GM23338 (cell line): ENCODE measurements around the gene HDAC3. TPM values are rescaled to one million over a fixed set of nuclear protein-coding genes. Genes with fewer than 3 reads are reported as not detected.
A peak's percentile ranks its signal among the peaks of the same experiment; 100 is the strongest.

Source experiments
- ATAC-seq: fragments of 200-7000 bp; cut with Tn5 transposase; 3 replicates; pipeline ENCODE4 v1.9.1; 2020
- DNase-seq: peaks from one replicate; pipeline ENCODE4 v3.0.0-alpha.2; 2015; ENCODE audit warnings: low spot score
- H2AFZ ChIP-seq: fragments of 200-600 bp; sonication (generic); 2 replicates; pipeline ENCODE4 v1.8.0; 2016; ENCODE audit warnings: antibody characterized with exemption, mild to moderate bottlenecking, moderate library complexity
- H3F3A ChIP-seq: fragments of 200-600 bp; sonication (generic); replicated peaks from 2 replicates; pipeline ENCODE4 v1.8.0; 2017; ENCODE audit warnings: antibody characterized with exemption, mixed run types, low read depth
- H3K27ac ChIP-seq: fragments of 200-600 bp; sonication (generic); 2 replicates; pipeline ENCODE4 v1.6.1; 2016; ENCODE audit warnings: low read depth
- H3K27me3 ChIP-seq: fragments of 200-600 bp; sonication (generic); 2 replicates; pipeline ENCODE4 v1.8.0; 2016; ENCODE audit warnings: mild to moderate bottlenecking, mixed run types, moderate library complexity; ENCODE audit not compliant: insufficient read depth
- H3K36me3 ChIP-seq: fragments of 200-600 bp; sonication (generic); 2 replicates; pipeline ENCODE4 v1.8.0; 2016; ENCODE audit warnings: mild to moderate bottlenecking; ENCODE audit not compliant: insufficient read depth
- H3K4me1 ChIP-seq: fragments of 200-600 bp; sonication (generic); 2 replicates; pipeline ENCODE4 v1.8.0; 2016; ENCODE audit warnings: mild to moderate bottlenecking, moderate library complexity; ENCODE audit not compliant: insufficient read depth
- H3K4me2 ChIP-seq: fragments of 200-600 bp; sonication (generic); 2 replicates; pipeline ENCODE4 v1.7.1; 2017; ENCODE audit warnings: mixed run types
- H3K4me3 ChIP-seq: fragments of 200-600 bp; sonication (generic); 2 replicates; pipeline ENCODE4 v1.6.1; 2016; ENCODE audit warnings: mixed run types
- H3K79me2 ChIP-seq: fragments of 200-600 bp; sonication (generic); replicated peaks from 2 replicates; pipeline ENCODE4 v1.8.0; 2017; ENCODE audit warnings: mild to moderate bottlenecking; ENCODE audit not compliant: insufficient read depth
- H3K9me2 ChIP-seq: fragments of 200-600 bp; sonication (generic); 2 replicates; pipeline ENCODE4 v1.8.0; 2017; ENCODE audit not compliant: insufficient read depth
- H4K20me1 ChIP-seq: fragments of 200-600 bp; sonication (generic); replicated peaks from 2 replicates; pipeline ENCODE4 v1.8.0; 2017; ENCODE audit warnings: mild to moderate bottlenecking; ENCODE audit not compliant: insufficient read depth
- H3K27ac Mint-ChIP-seq: 2 replicates; pipeline ENCODE4 v1.8.0; 2020; ENCODE audit warnings: inconsistent platforms, mild to moderate bottlenecking, moderate library complexity, mixed read lengths
- H3K27me3 Mint-ChIP-seq: 3 replicates; pipeline ENCODE4 v1.8.0; 2022; ENCODE audit warnings: low read depth, mild to moderate bottlenecking, moderate library complexity, mixed read lengths, inconsistent platforms; ENCODE audit not compliant: insufficient read depth, poor library complexity
- H3K36me3 Mint-ChIP-seq: 3 replicates; pipeline ENCODE4 v1.8.0; 2021; ENCODE audit warnings: low read depth, mild to moderate bottlenecking, inconsistent platforms, moderate library complexity, mixed read lengths
- H3K4me1 Mint-ChIP-seq: 3 replicates; pipeline ENCODE4 v1.8.0; 2020; ENCODE audit warnings: mild to moderate bottlenecking, inconsistent platforms, mixed read lengths
- H3K4me3 Mint-ChIP-seq: 3 replicates; pipeline ENCODE4 v1.8.0; 2021; ENCODE audit warnings: moderate library complexity, mild to moderate bottlenecking, inconsistent platforms, mixed read lengths
- H3K9me3 Mint-ChIP-seq: 3 replicates; pipeline ENCODE4 v1.8.0; 2020; ENCODE audit warnings: moderate library complexity, mild to moderate bottlenecking, inconsistent platforms, mixed read lengths
- CREB1 ChIP-seq: fragments of 250-450 bp; sonication (Bioruptor Pico); IDR thresholded peaks from 2 replicates; pipeline ENCODE4 v1.5.0; 2020; ENCODE audit warnings: low read depth, mild to moderate bottlenecking, moderate library complexity
- CTCF ChIP-seq, 2 experiments: fragments of 200-600 bp in 1 of 2; sonication (generic) in 1 of 2; conservative IDR thresholded peaks; 2 replicates each; pipeline versions ENCODE4 v1.5.1 to v1.6.1; 2016 to 2017; ENCODE audit warnings: antibody characterized with exemption in 2 of 2, low read depth in 2 of 2, mild to moderate bottlenecking in 2 of 2, moderate library complexity in 1 of 2
- ETS1 ChIP-seq: IDR thresholded peaks from 2 replicates; pipeline ENCODE4 v1.6.1; 2016; ENCODE audit warnings: antibody characterized with exemption
- EZH2 ChIP-seq: fragments of 200-600 bp; sonication (generic); IDR thresholded peaks from one replicate; pipeline ENCODE4 v1.8.0; 2017; ENCODE audit warnings: antibody characterized with exemption, mild to moderate bottlenecking, low read depth; ENCODE audit not compliant: unreplicated experiment
- EZH2phosphoT487 ChIP-seq: fragments of 200-600 bp; sonication (generic); IDR thresholded peaks from one replicate; pipeline ENCODE4 v1.8.1; 2018; ENCODE audit warnings: antibody characterized with exemption; ENCODE audit not compliant: unreplicated experiment
- JUNB ChIP-seq: IDR thresholded peaks from one replicate; pipeline ENCODE4 v1.6.1; 2016; ENCODE audit warnings: antibody characterized with exemption; ENCODE audit not compliant: unreplicated experiment
- NANOG ChIP-seq: IDR thresholded peaks from 2 replicates; pipeline ENCODE4 v1.6.1; 2016; ENCODE audit warnings: antibody characterized with exemption, borderline replicate concordance
- POLR2AphosphoS5 ChIP-seq: IDR thresholded peaks from 2 replicates; pipeline ENCODE4 v1.6.1; 2016; ENCODE audit warnings: antibody characterized with exemption, low read depth
- REST ChIP-seq: IDR thresholded peaks from one replicate; pipeline ENCODE4 v1.6.1; 2018; ENCODE audit warnings: antibody characterized with exemption; ENCODE audit not compliant: unreplicated experiment
- STAT1 ChIP-seq: IDR thresholded peaks from one replicate; pipeline ENCODE4 v1.6.1; 2016; ENCODE audit warnings: antibody characterized with exemption; ENCODE audit not compliant: unreplicated experiment
- ZNF114 ChIP-seq: fragments of 250-450 bp; sonication (Bioruptor Pico); IDR thresholded peaks from 2 replicates; pipeline ENCODE4 v1.5.0; 2020; ENCODE audit warnings: mild to moderate bottlenecking, moderate library complexity
- ZNF331 ChIP-seq: fragments of 250-450 bp; sonication (Bioruptor Pico); IDR thresholded peaks from 2 replicates; pipeline ENCODE4 v1.5.0; 2020; ENCODE audit warnings: low read depth, mild to moderate bottlenecking, moderate library complexity
- ZNF462 ChIP-seq: fragments of 250-450 bp; sonication (Bioruptor Pico); IDR thresholded peaks from 2 replicates; pipeline ENCODE4 v1.5.0; 2020; ENCODE audit warnings: mild to moderate bottlenecking, moderate library complexity
- polyA plus RNA-seq: library from polyadenylated mRNA; unstranded; fragments of >200 nt; fragmentation: Nextera tagmentation; extraction: Ambion mirVana; gene quantifications from 2 replicates; pipeline ENCODE4 v1.2.1, GENCODE V29; 2016
- total RNA-seq: library from RNA; depleted of rRNA; stranded (reverse); fragments of >200 nt; shearing (Covaris generic); gene quantifications from 2 replicates; pipeline ENCODE4 v1.2.3, GENCODE V29; 2014

Gene HDAC3
- total and polyA plus RNA-seq, 2 experiments from 2014 or later, result 59.2 to 90.0 TPM

GRCh38 chr5:141623611-141624010 is 13.0 kb downstream of the HDAC3 start:
- peaks cover 59% of the 10 kb centered on the region for H3K36me3 Mint-ChIP-seq
- Histone ChIP-seq H3K27me3 (no peaks in the 10 kb centered on the region), H2AFZ (no peak overlapping the region), H3K4me1 (peaks cover 18% of the 10 kb centered on the region; the same call in 1 of the 2 replicates), H3K27ac (peak overlapping the region; percentile 78), H3K9me2 (no peaks in the 10 kb centered on the region), H3F3A (peaks cover 21% of the 10 kb centered on the region; the same call in 1 of the 2 replicates), H3K4me2 (peak overlapping the region; percentile 65), H3K79me2 (no peaks in the 10 kb centered on the region), H4K20me1 (peaks cover 15% of the 10 kb centered on the region), H3K4me3 (no peak overlapping the region), H3K36me3 (peaks cover 25% of the 10 kb centered on the region)
- no peaks in the 10 kb centered on the region for H3K9me3 Mint-ChIP-seq
- TF ChIP-seq EZH2 (no peak), ZNF114 (no peak), CREB1 (CRISPR knock-in tag) (no peak), NANOG (no peak), JUNB (no peak), REST (no peak), ZNF331 (CRISPR knock-in tag) (no peak), POLR2AphosphoS5 (no peak), STAT1 (no peak), EZH2phosphoT487 (no peak), ZNF462 (CRISPR knock-in tag) (no peak), ETS1 (no peak), CTCF (conservative IDR thresholded peaks at IDR 0.05; ENCODE audit: low read depth in 2 of 2) (no peak)
- H3K27ac Mint-ChIP-seq, result 0 out of 2 replicates have a peak overlapping the region, but pooled peaks have one; percentile 59
- ATAC-seq (no peak), DNase-seq (no peak)
- peaks cover 11% of the 10 kb centered on the region for H3K4me1 Mint-ChIP-seq
- H3K4me3 Mint-ChIP-seq, result no peak overlapping the region; the same call in 2 of the 3 replicates
- H3K27me3 Mint-ChIP-seq, result peaks cover 3% of the 10 kb centered on the region
